Measurements from ENCODE around the gene TAS2R31.

Gene TAS2R31

DNA sequence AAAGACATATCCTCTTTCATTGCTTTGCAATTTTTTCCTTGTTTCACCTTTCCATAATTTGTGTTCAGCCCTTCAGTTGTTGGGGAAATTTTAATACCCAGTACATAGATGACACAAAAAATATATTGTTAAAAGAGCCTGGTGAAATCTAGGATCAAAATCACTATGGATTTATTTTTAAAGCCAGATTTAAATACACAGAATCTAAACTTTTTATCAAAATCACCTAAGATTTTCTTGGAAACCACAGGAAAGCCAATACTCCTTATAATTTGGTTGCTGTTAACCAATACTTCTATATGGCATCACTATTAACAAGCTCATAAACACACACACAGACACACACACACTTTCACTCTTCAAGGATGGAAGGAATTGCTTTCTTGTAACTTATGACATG, 33.0 kb downstream of the TAS2R31 start, which contains the start of gene TAS2R20:
TAS2R20 (minus strand) TSS at position 101 of the 400 bp plus-strand sequence. CDS start 429 bp downstream, outside the sequence.
- no peak for DNase-seq (ENCODE audit: low read depth)

DNA sequence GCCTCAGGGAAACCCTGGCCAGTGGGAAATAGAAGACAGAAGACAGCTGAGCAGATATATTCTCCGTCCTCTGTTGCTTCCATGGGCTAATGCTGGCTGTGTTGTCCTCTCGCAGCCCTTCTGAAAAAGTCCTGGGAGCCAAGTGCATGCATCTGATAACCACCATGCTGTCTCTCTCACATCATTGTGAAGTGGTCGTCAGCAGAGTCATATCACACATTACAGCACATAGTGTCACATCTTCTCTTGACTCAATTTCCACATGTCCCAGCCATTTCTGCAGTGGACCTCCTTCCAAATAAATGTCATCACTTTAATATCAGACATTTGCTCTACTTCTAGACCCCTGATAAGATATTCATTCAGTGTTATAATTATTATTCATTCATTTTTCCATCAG, 36.9 kb downstream of the TAS2R31 start:
- DNase-seq (ENCODE audit: low read depth), result no peak

DNA sequence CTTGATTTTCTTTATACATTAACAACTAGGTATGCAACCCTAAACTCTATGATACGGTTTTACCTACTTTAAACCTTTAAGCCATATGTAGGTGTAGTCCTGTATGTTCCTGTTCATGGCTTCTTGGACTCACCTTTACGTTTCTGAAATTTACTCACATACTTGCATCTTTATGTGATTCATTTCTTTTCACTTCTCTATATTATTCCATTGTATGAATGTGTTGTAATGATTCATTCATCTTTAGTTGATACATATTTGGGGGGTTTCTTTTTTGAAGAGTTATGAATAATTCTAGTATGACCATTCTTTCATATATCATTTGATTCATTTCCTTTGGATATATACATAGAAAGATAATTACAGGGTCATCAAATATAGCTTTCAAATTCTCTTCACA, 42.1 kb downstream of the TAS2R31 start:
- DNase-seq (ENCODE audit: low read depth), result no peak

DNA sequence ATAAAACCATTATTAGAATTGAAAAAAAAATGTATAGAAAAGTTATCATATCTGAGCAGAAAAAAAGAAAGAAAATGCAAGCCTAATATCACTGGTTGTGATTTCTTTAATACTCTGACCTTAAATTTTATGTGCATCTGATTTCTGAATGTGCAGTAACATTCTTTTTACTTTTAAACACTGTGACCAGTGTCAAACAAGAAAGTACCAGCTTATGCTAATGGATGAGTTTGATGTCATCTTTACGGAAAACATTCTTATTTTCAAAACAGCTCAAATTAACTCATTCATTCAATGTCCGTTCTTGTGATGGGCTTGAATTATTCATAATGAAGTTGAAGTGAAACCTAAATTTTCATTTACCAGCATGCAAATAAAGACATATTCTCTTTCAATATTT, 44.4 kb downstream of the TAS2R31 start, which contains the start of gene TAS2R50:
TAS2R50 (minus strand) TSS at position 101 of the 400 bp plus-strand sequence; CDS start at position 49, 52 bp downstream.
- no peak for DNase-seq (ENCODE audit: low read depth)

DNA sequence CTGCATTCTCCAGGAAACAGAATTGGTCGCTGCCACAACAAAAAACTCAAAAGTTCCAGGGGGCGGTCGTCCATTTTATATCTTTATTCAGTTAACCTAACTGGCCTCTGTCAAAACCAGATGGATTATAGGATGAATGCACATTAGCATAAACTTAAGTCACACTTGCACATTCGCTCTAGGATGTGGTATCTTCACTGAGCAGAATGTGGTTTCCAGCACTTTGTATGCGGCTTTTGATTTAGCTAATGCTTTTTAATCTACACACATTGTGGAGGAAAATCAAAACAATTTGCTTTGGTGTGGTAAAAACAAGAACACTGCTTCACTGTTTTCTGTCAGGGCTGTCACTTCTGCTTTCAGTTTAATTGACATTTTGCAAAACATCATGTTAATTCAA, 49.0 kb downstream of the TAS2R31 start:
- DNase-seq (ENCODE audit: low read depth), result no peak

Measured in activated T-cell treated with anti-CD3 and anti-CD28 coated beads for 1 hour (primary cell).